ENCODE measurements around the gene GRIA1. TPM values are rescaled to one million over a fixed set of nuclear protein-coding genes. Genes with fewer than 3 reads are reported as not detected.

The GRIA1 gene
- total and polyA plus RNA-seq, 2 donors (not counting 1 experiment from before 2014, with no cell fraction given), result not detected

GRCh38 chr5:153676821-153677220 is 186.4 kb downstream of the GRIA1 start:
- H3K4me3 Mint-ChIP-seq, result no peak overlapping the region
- H3K9me3 Mint-ChIP-seq (ENCODE audit: insufficient read depth), result no peaks in the 10 kb centered on the region
- H3K27ac ChIP-seq (ENCODE audit: low read length in 2 of 2), result no peak overlapping the region
- no peaks in the 10 kb centered on the region for H3K36me3 ChIP-seq (replicated peaks in 1 of 2; ENCODE audit: control extremely low read depth in 1 of 2, control insufficient read depth in 1 of 2, extremely low read depth in 1 of 2, insufficient read depth in 2 of 2, low read length in 1 of 2)
- ATAC-seq (ENCODE audit: low read depth) (no peak), DNase-seq (no peak)
- H2AFZ ChIP-seq (ENCODE audit: insufficient read depth, low read depth, low read length, poor library complexity, severe bottlenecking), result no peak overlapping the region
- no peaks in the 10 kb centered on the region for H3K27me3 Mint-ChIP-seq
- 86% methylated on average over 6 of the region's 7 CpGs for WGBS (ENCODE audit: insufficient coverage)
- H3K27ac Mint-ChIP-seq, result no peak overlapping the region
- H4K20me1 ChIP-seq (ENCODE audit: control insufficient read depth, insufficient read depth, low read length, poor library complexity, severe bottlenecking), result no peaks in the 10 kb centered on the region
- H3K4me2 ChIP-seq (replicated peaks; ENCODE audit: low read depth, low read length, poor library complexity, severe bottlenecking), result no peak overlapping the region
- intact Hi-C loops (cut with micrococcal nuclease), result no loop called here
- no peak overlapping the region for H3K4me3 ChIP-seq (ENCODE audit: control extremely low read depth in 1 of 5, extremely low read depth in 1 of 5, insufficient read depth in 1 of 5, low read depth in 2 of 5, low read length in 4 of 5)
- ChIA-PET CTCF (no interaction called here), POLR2A (no interaction called here)
- H3K4me1 ChIP-seq (ENCODE audit: control insufficient read depth in 2 of 2, insufficient read depth in 2 of 2, low read length in 2 of 2), result no peaks in the 10 kb centered on the region
- peaks cover 0 to 3% (median 0%) of the 10 kb centered on the region in 3 donors for H3K9me3 ChIP-seq (ENCODE audit: control extremely low read depth in 1 of 3, control insufficient read depth in 2 of 3, insufficient read depth in 1 of 3, low read length in 2 of 3)
- no peak overlapping the region for H3K9ac ChIP-seq (ENCODE audit: low read length)
- no peak for TF ChIP-seq CTCF (IDR thresholded peaks at IDR 0.05)
- TF ChIP-seq EZH2 (IDR thresholded peaks at IDR 0.05; ENCODE audit: borderline replicate concordance, insufficient read depth, low read depth, low read length, poor library complexity, severe bottlenecking), result no peak
- no peaks in the 10 kb centered on the region for H3K4me1 Mint-ChIP-seq
- H3K27me3 ChIP-seq (replicated peaks in 1 of 4; ENCODE audit: control extremely low read depth in 1 of 4, control insufficient read depth in 3 of 4, insufficient read depth in 4 of 4, low read length in 3 of 4), result no peaks in the 10 kb centered on the region
- no peaks in the 10 kb centered on the region for H3K79me2 ChIP-seq (ENCODE audit: control insufficient read depth, insufficient read depth, low read length)

- no peak overlapping the region for H3K4me3 Mint-ChIP-seq
- intact Hi-C loops (cut with micrococcal nuclease), result no loop called here
- H4K20me1 ChIP-seq (ENCODE audit: control insufficient read depth, insufficient read depth, low read length, poor library complexity, severe bottlenecking), result no peaks in the 10 kb centered on the region
- WGBS (ENCODE audit: insufficient coverage), result 80% methylated on average over 1 of the region's 4 CpGs
- no peaks in the 10 kb centered on the region for H3K4me1 Mint-ChIP-seq
- no peak overlapping the region for H3K4me3 ChIP-seq (ENCODE audit: control extremely low read depth in 1 of 5, extremely low read depth in 1 of 5, insufficient read depth in 1 of 5, low read depth in 2 of 5, low read length in 4 of 5)
- peaks cover 0 to 3% (median 0%) of the 10 kb centered on the region in 3 donors for H3K9me3 ChIP-seq (ENCODE audit: control extremely low read depth in 1 of 3, control insufficient read depth in 2 of 3, insufficient read depth in 1 of 3, low read length in 2 of 3)
- TF ChIP-seq EZH2 (IDR thresholded peaks at IDR 0.05; ENCODE audit: borderline replicate concordance, insufficient read depth, low read depth, low read length, poor library complexity, severe bottlenecking) (no peak), CTCF (IDR thresholded peaks at IDR 0.05) (no peak)
- CTCF ChIA-PET, result no interaction called here
- H3K9me3 Mint-ChIP-seq (ENCODE audit: insufficient read depth), result no peaks in the 10 kb centered on the region
- H3K4me1 ChIP-seq (ENCODE audit: control insufficient read depth in 2 of 2, insufficient read depth in 2 of 2, low read length in 2 of 2), result no peaks in the 10 kb centered on the region
- H3K36me3 ChIP-seq (replicated peaks in 1 of 2; ENCODE audit: control extremely low read depth in 1 of 2, control insufficient read depth in 1 of 2, extremely low read depth in 1 of 2, insufficient read depth in 2 of 2, low read length in 1 of 2), result no peaks in the 10 kb centered on the region
- POLR2A ChIA-PET, result no interaction called here
- H2AFZ ChIP-seq (ENCODE audit: insufficient read depth, low read depth, low read length, poor library complexity, severe bottlenecking), result no peak overlapping the region
- no peak overlapping the region for H3K9ac ChIP-seq (ENCODE audit: low read length)
- ATAC-seq (ENCODE audit: low read depth), result no peak
- H3K79me2 ChIP-seq (ENCODE audit: control insufficient read depth, insufficient read depth, low read length), result no peaks in the 10 kb centered on the region
- H3K27ac ChIP-seq (ENCODE audit: low read length in 2 of 2), result no peak overlapping the region
- H3K27ac Mint-ChIP-seq, result no peak overlapping the region
- DNase-seq, result no peak
- H3K27me3 ChIP-seq (replicated peaks in 1 of 4; ENCODE audit: control extremely low read depth in 1 of 4, control insufficient read depth in 3 of 4, insufficient read depth in 4 of 4, low read length in 3 of 4), result no peaks in the 10 kb centered on the region
- no peaks in the 10 kb centered on the region for H3K27me3 Mint-ChIP-seq
- H3K4me2 ChIP-seq (replicated peaks; ENCODE audit: low read depth, low read length, poor library complexity, severe bottlenecking), result no peak overlapping the region
These were observed 188.3 kb downstream of the GRIA1 start for GRCh38 chr5:153678617-153679329.

Measured in B cell (primary cell).